MM.1S (cell line): ENCODE measurements around the gene VSIR.

Experiments
- CTCF ChIP-seq: fragments of 300-600 bp; sonication (generic); IDR thresholded peaks from 2 replicates; pipeline ENCODE4 v1.5.1; 2016; ENCODE audit warnings: antibody characterized with exemption, low read length, mixed read lengths
- EZH2 ChIP-seq: fragments of 300-600 bp; sonication (generic); optimal IDR thresholded peaks from 2 replicates; pipeline ENCODE3; 2017; ENCODE audit warnings: low read depth, mild to moderate bottlenecking, antibody characterized with exemption, low read length, mixed read lengths

GRCh38 chr10:71714031-71714410 is 59.3 kb downstream of the VSIR start:
- TF ChIP-seq CTCF, result no peak
- no peak for TF ChIP-seq EZH2
